GM19035 (cell line): ENCODE data around the gene DNAI4.
"Not testable (repeated sequence)": the region's sequence is repeated elsewhere in the genome, so short reads cannot be mapped to it uniquely, and the experiment has no call there.

ENCODE experiments used
- ATAC-seq: cut with Tn5 transposase; IDR thresholded peaks from one replicate; pipeline ENCODE4 v1.9.1; 2021; ENCODE audit not compliant: unreplicated experiment

DNAI4 gene

GRCh38 chr1:66848193-66848592, 76.5 kb downstream of the DNAI4 start:
- ATAC-seq: no peak

GRCh38 chr1:66840929-66841328, 83.7 kb downstream of the DNAI4 start:
- no peak for ATAC-seq

- no peak for ATAC-seq
These were observed 89.7 kb downstream of the DNAI4 start for GRCh38 chr1:66834926-66835325.

- ATAC-seq: no peak
These were observed 91.5 kb downstream of the DNAI4 start for GRCh38 chr1:66833112-66833511.

- no peak for ATAC-seq
These were observed 93.0 kb downstream of the DNAI4 start for GRCh38 chr1:66831529-66832239.

- no peak for ATAC-seq
These were observed 99.9 kb downstream of the DNAI4 start for GRCh38 chr1:66824771-66825170.

GRCh38 chr1:66809736-66810326, 114.8 kb downstream of the DNAI4 start:
- no peak for ATAC-seq

- ATAC-seq: no peak
These were observed 115.4 kb downstream of the DNAI4 start for GRCh38 chr1:66809245-66809644.

- ATAC-seq: not testable (repeated sequence)
These were observed 128.8 kb downstream of the DNAI4 start for GRCh38 chr1:66795839-66796238.

GRCh38 chr1:66791621-66792610, 132.7 kb downstream of the DNAI4 start:
- no peak for ATAC-seq

- ATAC-seq: peak; percentile 78
These were observed 136.3 kb downstream of the DNAI4 start for GRCh38 chr1:66788231-66788939.

GRCh38 chr1:66787641-66788040, 137.0 kb downstream of the DNAI4 start:
- ATAC-seq: no peak

- not testable (repeated sequence) for ATAC-seq
These were observed 138.9 kb downstream of the DNAI4 start for GRCh38 chr1:66785800-66786199.

- ATAC-seq: no peak
These were observed 145.1 kb downstream of the DNAI4 start for GRCh38 chr1:66779475-66780078.

GRCh38 chr1:66778969-66779368, 145.7 kb downstream of the DNAI4 start:
- ATAC-seq: no peak

- ATAC-seq: no peak
These were observed 146.4 kb downstream of the DNAI4 start for GRCh38 chr1:66778266-66778665.

- ATAC-seq: no peak
These were observed 146.8 kb downstream of the DNAI4 start for GRCh38 chr1:66777831-66778230.

GRCh38 chr1:66775646-66776045, 149.0 kb downstream of the DNAI4 start:
- no peak for ATAC-seq

- ATAC-seq: no peak
These were observed 150.2 kb downstream of the DNAI4 start for GRCh38 chr1:66774438-66774837.

GRCh38 chr1:66773227-66773626, 151.4 kb downstream of the DNAI4 start:
- ATAC-seq: no peak

- ATAC-seq: no peak
These were observed 154.0 kb downstream of the DNAI4 start for GRCh38 chr1:66770694-66771093.
